Activated CD4-positive, alpha-beta T cell treated with anti-CD3 and anti-CD28 coated beads, Interleukin-2, Interleukin-4, amounts not matched to agents 100 ng/mL and 50 ng/mL, durations not matched to agents 16 hours and 8 hours (primary cell): ENCODE results near the gene CRCP.
"Not testable (repeated sequence)": the region's sequence is repeated elsewhere in the genome, so short reads cannot be mapped to it uniquely, and the experiment has no call there.

Experiments used
- DNase-seq: peaks from one replicate; pipeline ENCODE4 v3.0.0-alpha.2; 2020; ENCODE audit warnings: low spot score

The CRCP gene

GRCh38 chr7:66108410-66108809 lies 6.2 kb upstream of the CRCP start:
- DNase-seq, result not testable (repeated sequence)

GRCh38 chr7:66110856-66111255 lies 3.8 kb upstream of the CRCP start:
- DNase-seq, result no peak

DNA sequence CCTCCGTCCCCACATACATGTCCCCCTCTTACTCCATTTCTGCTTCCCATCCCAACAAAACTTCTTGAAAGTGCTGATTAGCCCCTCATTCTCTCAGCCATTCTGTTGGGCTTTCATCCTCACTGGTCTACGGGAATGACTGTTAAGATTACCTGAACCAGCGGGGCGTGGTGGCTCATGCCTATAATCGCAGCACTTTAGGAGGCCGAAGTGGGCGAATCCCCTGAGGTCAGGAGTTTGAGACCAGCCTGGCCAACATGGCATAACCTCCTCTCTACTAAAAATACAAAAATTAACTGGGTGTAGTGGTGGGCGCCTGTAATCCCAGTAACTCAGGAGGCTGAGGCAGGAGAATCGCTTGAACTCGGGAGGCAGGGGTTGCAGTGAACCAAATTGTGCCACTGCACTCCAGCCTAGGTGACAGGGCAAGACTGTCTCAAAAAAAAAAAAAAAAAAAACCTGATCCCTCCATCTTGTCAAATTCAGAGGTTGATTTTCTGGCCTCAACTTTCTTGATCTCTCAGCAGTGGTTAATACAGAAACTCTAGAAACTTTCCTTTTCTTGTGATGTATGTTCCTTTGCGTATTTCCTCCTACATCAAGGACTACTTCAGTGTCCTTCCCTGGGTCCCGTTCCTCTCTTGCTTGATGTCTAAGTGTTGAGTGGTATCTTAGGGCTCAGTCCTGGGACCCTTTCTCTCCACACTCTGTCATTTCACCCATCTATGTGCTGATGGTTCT lies 2.2 kb downstream of the CRCP start:
- DNase-seq, result peak; percentile 49

DNA sequence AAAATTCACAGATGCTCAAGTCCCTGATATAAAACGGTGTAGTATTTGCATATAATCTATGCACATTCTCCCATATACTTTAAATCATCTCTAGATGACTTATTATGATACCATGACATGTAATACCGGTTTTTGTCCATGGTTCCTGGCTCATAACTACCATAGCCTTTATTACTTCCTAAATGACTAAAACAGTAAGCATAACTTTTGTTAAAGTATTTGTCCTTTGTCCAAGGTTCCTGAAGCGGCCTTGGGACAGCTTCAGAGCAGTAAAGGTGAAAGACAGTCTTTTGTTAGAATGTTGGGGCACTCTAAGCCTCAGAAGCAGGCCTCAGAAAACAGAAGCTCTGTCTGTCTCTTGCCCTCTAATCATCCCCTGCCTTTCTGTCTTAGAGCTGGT lies 4.0 kb downstream of the CRCP start:
- DNase-seq, result peak; percentile 37

DNA sequence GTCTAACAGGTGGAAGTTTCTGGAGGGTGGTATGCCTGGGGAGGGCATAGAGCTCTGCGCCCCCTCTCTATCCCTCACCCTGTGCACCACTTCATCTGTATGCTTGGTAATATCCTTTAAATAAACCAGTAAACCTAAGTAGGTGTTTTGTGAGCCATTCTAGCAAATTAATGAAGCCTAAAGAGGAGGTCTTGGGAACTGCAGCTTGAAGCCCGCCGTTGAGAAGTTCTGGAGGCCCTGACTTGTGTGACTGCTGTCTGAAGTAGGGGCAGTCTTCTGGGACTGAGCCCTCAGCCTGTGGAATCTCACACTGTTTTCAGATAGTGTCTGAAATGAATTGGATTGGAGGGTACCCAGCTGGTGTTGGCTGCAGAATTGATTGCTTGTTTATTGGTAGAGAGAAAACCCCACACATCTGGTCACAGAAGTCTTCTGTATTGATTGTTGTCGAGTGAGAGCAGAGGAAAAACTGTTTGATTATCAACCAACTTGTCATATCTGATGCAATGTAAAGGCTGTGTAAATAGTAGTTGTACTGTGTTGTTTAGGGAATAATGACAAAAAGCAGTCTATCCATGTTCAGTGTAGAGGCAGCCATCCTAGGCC lies 4.7 kb downstream of the CRCP start:
- no peak for DNase-seq

DNA sequence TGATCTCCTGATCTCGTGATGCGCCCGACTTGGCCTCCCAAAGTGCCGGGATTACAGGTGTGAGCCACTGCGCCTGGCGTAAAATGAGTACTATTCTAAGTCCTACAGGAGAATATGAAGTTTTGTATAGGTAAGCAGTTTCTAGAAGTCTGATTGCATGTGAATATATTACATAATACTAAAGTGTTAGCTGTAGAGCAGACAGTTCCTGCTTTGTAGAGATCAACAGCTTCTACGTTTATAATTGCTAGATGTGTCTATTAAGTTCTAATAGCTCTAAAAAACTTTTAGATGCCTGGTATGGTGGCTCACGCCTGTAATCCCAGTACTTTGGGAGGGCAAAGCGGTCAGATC lies 8.5 kb downstream of the CRCP start:
- DNase-seq, result no peak

DNA sequence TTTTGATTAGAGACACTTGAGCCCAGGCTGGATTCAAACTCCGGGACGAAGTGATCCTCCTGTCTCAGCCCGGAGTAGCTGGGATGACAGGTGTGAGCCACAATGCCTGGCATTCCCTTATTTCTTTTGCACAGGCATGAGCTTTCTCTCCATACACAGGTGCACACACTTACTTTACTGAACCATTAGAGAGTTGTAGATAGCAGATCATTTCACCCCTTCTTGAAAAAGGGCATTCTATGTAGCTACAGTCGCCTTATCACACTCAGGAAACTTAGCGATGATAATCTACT lies 9.9 kb downstream of the CRCP start:
- DNase-seq, result not testable (repeated sequence)

- DNase-seq, result no peak
Measured at GRCh38 chr7:66125052-66125694, 10.5 kb downstream of the CRCP start.

DNA sequence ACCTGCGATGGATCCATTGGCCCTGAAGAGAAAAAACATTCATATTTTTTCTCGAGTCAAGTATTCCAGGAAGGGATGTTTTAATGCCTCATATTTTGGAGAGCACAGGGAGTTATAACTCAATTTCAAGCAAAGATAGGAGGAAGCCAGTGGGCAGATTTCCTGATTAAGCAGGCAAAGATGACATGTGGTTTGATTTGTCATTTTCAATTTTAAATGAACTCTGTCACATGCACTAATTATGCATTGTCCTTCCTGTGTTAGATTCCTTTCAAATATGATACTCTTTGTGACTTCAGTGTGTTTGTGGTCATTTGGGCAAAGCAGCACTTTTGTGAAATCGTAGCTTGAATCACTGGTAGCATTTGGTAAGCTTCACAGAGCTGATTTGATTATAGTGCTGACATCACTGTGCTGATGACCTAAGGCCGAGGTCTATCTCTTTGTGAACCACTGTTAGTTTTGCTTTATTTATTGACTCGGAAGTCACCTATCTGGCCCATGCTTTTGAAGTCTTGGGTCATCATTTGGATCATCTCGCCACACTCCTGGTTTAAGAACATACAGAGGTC lies 11.2 kb downstream of the CRCP start:
- DNase-seq, result peak; percentile 16

- not testable (repeated sequence) for DNase-seq
Measured at GRCh38 chr7:66127172-66127571, 12.5 kb downstream of the CRCP start.

- DNase-seq, result no peak
Measured at GRCh38 chr7:66138994-66139752, 24.5 kb downstream of the CRCP start.

GRCh38 chr7:66140924-66141323 lies 26.3 kb downstream of the CRCP start:
- no peak for DNase-seq

DNA sequence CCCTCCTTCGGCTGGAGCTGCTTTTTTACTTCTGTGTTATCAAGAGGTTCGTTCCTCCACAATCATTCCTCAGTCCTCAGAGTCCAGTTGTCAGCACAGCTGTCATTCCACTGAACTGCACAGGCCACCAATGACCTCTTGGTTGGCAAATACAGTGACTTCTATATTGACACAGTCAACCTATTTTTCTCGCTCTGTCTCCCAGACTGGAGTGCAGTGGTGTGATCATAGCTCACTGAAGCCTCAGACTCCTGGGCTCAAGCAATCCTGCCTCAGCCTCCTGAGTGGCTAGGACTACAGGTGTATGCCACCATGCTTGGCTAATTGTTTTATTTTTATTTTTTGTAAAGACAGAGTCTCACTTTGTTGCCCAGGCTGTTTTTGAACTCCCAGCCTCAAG lies 27.7 kb downstream of the CRCP start:
- DNase-seq, result no peak

DNA sequence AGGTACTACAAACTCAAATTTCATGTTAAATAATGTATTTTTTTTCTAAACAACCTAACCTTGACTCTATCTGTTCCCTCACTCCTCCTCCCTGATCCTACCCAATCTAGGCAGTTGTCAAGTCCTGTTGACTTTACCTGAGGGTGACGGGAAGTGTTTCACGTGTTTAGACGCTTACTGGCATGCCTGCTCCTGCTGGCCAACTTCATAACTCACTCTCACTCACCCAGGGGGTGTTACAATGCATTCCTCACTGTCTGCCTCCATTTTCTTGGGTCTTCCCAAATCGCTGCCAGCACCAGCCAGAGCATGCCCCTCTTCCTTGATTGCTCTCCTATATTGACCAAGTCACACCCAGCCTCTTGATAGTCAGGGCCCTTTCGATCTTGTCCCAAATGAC lies 28.3 kb downstream of the CRCP start:
- DNase-seq, result no peak

GRCh38 chr7:66143876-66144332 lies 29.3 kb downstream of the CRCP start:
- no peak for DNase-seq

GRCh38 chr7:66145400-66146104 lies 30.9 kb downstream of the CRCP start:
- DNase-seq, result no peak

GRCh38 chr7:66146701-66147100 lies 32.1 kb downstream of the CRCP start:
- DNase-seq, result no peak

DNA sequence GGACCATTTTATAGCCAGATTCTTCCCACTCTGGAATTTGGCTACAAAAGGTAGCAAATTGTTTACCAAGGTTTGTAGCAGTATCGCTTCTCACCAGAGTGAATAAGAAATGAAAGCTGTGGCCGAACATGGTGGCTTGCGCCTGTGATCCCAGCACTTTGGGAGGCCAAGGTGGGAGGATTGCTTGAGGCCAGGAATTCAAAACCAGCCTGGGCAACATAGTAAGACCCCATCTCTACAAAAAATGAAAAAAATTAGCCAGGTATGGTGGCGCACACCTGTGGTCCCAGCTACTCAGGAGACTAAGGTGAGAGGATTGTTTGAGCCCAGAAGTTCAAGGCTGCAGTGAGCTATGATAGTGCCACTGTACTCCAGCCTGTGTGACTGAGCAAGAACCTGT lies 33.0 kb downstream of the CRCP start:
- DNase-seq, result not testable (repeated sequence)

DNA sequence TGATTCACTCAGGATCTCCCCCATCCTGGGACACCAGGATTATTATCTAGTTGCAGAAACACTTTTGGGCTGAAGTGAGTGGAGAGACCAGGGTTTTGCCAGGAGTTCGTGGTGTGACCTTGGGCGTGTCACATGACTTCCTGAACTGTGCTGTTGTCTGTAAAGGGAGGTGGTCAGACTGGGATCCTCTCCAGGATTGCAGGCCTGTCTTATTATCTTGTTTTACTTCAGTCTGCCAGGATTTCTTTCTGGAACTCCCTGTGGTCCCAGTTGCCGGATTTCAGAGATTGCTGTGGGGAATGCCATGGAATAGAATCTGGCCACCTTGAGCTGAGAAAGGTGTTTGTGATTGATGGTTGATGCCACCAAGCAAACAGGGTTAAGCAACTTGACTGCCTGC lies 35.8 kb downstream of the CRCP start:
- peak; percentile 14 for DNase-seq

DNA sequence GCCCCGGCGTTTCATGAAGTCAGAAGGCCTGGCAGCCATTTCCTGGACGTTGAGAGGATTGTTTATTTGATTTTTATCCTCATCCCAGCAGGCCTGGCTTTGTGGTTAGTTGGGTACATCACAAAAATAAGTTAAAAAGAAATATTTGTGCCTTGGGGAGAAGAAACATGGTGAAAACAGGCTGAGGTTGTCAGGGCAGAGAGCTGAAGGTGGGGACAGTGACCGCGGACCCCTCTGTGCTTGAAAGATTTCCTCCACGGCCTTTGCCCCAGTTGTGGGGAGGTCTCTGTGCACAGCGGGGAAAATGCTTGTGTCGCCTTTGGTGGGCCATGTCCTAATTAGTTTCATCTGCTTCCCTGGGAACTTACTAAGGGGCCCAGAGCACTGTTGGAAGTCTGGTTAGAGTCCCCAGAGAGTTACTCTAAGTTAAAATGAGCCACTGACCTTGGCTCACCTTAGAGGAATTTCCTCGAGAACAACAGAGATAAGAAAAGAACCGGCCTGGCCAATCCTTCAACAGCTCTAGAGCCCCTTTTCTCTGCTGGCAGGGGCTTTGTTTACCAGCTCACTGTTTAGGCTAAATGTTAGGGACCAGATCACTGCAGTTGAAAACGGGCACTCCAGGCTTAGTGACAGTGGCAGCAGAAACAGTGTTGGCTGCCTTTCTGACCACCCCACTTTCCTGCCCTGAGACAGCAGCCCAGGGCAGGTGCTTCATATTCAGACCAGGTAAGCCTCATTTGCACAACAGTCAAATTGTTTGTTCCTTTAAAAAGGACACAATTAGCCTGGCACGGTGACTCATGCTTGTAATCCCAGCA lies 37.9 kb downstream of the CRCP start:
- no peak for DNase-seq

- DNase-seq, result no peak
Measured at GRCh38 chr7:66153691-66154090, 39.0 kb downstream of the CRCP start.
